GM19468 (cell line): ENCODE measurements around the gene ATOH8.

Experiments
- ATAC-seq: cut with Tn5 transposase; IDR thresholded peaks from one replicate; pipeline ENCODE4 v1.9.1; 2021; ENCODE audit warnings: mild to moderate bottlenecking, moderate library complexity, moderate number of reproducible peaks; ENCODE audit not compliant: unreplicated experiment; ENCODE audit errors: extremely low read depth

The ATOH8 gene

DNA sequence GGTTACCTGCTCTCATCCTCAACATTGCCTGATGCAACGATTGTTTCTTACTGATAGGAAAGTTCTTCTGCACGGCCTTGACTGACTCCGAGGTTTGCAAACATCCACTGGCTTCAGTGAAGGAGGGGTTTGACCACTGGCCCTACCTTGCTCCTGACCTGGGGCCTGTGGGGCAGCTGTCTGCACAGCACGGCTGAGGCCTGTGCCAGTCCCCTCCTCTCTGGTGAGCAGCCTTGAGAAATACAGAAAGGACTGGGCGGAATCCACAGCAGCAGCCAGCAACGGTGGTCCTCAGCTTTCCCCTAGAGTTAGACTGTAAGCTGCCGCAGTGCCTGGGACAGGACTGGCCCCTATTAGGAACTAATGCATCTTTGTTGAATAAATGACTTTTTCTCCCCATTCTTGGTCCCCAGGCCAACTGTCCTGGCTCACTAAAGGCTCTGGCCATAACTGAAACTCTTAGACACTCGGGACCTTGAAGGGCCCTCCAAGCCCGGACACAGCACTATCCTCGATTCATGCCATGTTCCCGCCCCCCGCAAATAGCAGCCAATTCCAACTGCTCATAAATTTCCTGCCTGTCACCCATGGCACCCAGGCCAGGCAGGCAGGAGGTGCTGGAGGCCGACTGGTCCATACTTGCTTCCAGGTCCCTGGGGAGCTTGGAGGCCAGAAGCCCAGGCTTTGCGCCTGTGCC lies 26.7 kb downstream of the ATOH8 start:
- ATAC-seq = no peak

DNA sequence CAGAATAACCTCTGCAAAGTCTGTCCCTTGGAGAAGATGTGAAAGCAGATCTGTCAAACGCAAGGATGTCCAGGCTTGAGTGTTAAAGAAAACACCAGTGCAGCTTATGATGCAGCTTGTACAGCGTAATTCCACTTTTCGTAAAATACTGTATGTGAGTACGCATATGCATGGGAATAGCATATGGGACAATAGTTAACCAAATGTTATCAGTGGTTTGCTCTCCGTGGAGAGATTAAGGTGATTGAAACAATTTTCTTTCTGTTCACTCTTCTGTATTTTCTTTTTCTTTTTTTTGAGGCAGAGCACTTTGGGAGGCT lies 27.2 kb downstream of the ATOH8 start:
- no peak for ATAC-seq

DNA sequence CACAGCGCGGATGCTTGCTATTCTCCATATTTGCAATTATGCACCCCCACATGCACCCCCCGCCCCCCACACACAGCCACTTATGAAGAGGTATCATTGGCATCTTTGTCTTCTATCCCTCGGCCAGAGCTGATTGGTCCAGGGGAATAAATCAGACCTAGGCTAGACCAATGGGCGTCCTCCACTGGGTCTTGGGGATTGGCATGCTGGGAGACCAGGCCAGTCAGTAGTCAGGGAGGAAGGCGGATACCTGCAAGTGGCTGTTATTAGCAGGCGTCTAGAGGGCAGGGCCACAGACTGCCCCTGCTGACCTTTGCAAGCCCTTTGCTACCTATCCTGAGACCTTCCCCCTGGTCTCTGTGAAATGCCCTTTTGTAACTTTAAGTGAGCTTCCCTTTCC lies 30.0 kb downstream of the ATOH8 start:
- no peak for ATAC-seq

DNA sequence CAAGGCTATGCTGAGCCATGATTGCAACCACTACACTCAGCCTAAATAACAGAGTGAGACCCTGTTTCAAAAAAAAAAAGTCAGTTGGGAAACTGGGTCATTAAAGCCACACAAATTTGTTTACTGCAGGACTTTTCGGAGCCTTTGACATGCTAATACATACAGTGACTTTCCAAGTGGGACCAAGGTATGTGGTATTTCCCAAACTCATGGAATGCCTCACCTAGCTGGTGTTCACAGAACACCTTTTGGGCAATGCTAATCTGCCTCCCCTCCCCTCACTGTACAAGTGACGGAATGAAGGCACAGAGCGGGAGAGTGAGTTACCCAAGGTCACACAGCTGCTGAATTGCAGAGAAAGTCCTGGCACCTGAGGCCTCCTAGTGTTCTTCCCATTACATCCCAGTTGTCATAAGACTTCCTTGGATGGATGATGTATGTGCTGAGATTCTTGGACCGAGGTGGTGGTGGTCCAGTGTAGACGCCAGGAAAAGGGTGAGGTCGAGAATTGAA lies 30.7 kb downstream of the ATOH8 start:
- no peak for ATAC-seq

GRCh38 chr2:85785027-85785822 lies 31.4 kb downstream of the ATOH8 start:
- ATAC-seq = no peak

DNA sequence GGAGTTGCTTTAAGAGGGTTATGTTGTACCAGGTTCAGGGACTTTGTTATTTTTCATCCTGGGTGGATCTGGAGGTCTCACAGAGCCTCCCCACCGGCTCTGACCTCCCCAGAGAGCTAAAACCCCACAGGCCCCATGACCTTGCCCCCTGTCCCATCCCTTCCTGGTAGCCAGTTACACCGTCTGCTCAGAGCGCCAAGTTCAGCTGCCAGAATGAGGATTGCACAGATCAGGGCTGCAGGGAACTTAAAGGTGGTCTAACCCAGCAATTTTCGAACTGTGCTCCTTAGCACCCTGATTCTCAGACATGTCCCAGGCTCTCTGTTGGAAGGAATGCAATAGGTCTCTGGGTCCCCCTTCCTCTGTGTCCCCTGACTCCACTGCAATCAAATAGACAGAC lies 32.1 kb downstream of the ATOH8 start:
- no peak for ATAC-seq

DNA sequence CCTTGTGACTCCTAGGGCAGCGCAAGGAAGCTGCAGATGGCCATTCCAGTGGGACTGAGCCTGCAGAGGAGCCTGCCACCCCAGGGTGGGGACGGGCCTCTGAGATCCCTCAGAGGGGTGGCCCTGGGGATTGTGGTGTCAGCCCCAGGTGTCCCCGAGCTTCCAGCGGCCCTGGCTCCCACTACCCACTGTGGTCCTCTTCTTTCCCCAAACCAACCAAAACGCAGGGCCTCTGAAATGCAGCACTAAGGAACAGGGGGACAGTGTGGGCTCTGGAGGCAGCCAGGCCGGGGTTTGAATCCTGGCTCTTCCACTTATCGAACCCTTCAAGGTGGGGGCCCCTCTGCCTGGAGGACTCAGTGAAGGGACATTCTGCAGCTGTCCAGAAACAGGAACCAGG lies 32.7 kb downstream of the ATOH8 start:
- no peak for ATAC-seq

- ATAC-seq = no peak
These were observed 33.1 kb downstream of the ATOH8 start for GRCh38 chr2:85786865-85787264.

- no peak for ATAC-seq
These were observed 33.6 kb downstream of the ATOH8 start for GRCh38 chr2:85787282-85787980.

GRCh38 chr2:85787981-85788340 lies 34.2 kb downstream of the ATOH8 start:
- no peak for ATAC-seq

DNA sequence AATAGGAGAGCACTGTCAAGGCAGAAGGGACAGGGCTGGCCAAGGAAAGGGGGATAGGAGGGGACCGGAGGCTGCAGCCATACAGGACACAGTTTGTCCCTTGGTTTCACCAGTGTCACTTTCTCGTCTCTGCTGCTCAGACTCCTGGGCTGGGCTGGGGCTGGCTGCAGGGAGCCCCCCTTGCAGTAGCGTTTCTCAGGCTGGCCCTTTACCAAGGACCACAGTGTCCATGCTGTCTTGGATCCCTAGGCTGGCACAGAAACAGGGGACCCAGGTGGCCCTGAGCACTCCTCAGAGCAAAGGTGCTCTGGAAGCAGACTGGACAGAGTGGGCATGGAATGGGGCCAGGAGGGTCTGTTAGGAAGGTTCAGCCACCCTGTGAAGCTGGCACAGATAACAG lies 34.8 kb downstream of the ATOH8 start:
- ATAC-seq = no peak

DNA sequence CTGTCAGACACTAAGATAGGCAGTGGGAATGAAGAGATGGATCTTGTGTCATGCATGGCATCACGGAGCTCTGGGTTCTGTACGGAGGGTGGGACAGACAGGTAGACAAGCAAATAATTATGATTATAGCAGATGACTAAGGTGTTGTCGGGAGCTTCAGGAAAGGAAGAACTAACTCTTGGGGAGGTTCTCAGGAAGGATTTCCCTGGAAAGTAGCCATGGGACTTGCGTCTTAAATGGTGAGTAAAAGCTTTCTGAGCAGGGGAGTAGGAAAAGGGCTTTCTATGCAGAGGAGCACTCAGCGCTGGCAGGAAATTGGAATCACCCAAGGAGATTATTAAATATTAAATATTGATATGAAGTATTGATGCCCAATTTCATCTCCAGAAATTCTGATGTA lies 35.5 kb downstream of the ATOH8 start:
- ATAC-seq = no peak

DNA sequence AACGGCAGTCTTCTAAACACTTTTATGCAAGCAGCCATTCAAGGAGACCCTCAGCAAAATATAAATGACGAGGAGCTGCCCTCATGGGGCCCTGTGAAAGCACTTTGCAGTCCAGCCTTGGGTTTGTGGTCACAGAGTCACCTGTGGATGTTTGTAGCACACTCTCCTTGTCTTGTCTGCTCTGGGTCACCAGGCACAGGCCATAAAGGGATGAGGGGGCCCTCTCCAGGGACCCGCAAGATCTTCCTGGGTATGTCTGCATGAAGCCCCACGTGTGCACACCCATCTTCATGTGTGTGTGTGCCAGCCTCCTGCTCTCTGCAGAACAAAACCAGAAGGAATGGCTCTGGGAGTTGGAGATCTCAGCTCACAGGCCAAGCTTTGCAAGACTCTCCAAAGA lies 36.2 kb downstream of the ATOH8 start:
- ATAC-seq = no peak

DNA sequence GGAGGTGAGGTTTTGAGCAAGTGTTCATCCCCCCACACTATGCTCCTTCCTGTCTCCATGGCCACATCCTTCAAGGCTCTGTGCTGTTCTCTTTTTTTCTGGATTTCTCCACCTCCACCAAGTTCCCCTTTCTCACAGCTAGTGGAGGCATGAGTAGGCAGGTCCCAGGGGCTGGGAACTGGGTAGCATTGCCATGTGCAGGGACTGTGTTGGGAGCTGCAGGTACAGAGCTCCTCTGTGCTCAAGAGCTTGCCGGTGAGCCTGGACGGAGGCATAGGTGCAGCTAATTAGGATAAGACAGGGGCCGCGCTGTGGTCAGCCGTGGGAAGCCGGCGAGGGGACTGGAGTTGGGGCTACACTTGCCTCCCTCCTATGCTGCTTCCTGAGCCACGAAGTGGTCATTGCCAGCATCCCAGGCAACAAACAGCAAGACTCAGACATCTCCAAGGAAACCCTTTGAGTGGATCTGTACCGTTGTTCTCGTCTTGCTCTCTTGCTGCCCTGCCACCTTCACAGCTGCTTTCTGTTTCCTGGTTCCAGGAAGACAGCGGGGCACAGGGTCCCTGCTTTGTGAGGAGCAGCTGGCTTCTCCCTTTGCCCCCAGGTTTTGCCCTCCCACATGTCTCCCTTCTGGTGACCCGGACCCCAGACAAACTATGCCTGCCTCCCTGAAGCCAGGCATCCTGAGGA lies 36.9 kb downstream of the ATOH8 start:
- ATAC-seq = no peak

DNA sequence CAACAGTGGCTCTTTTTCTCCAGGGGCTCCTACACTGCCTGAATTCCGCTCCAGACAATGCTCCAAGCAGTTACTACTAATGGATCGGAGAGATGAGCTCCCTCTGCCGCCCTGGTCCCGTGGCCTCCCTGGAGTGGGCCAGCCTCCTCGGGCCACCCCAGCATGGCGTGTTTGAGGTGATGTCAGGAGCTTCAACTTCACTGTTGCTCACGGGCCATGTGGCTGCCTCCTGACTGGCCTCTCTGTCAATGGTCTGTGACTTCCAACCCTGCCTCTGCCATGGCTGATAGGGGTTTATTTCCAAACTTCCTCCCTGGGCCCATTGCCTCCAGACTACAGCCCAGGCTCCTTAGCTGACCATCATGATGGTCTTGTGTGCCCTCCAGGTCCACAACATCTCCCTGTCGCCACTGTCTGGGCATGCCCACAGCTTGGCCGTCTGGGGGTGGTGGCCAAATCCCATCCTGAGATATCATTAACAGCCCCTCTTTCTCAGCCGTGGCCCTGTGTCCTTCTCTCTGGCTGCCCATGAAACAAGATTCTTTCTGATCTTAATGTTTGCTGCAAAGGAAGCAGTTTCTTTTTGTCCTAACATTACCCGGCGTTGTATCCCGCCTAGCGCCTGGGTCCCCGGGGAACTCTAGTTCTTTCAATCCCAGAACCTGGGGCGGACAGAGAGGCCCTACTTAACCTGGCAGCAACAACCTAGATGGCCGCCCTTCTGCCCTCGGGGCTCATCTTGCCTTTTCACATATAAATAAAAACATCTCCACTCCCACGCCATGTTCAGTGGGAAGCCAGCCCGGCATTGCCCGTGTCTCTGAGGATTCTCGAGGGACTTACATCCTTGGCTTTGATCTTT lies 38.1 kb downstream of the ATOH8 start:
- ATAC-seq = no peak

DNA sequence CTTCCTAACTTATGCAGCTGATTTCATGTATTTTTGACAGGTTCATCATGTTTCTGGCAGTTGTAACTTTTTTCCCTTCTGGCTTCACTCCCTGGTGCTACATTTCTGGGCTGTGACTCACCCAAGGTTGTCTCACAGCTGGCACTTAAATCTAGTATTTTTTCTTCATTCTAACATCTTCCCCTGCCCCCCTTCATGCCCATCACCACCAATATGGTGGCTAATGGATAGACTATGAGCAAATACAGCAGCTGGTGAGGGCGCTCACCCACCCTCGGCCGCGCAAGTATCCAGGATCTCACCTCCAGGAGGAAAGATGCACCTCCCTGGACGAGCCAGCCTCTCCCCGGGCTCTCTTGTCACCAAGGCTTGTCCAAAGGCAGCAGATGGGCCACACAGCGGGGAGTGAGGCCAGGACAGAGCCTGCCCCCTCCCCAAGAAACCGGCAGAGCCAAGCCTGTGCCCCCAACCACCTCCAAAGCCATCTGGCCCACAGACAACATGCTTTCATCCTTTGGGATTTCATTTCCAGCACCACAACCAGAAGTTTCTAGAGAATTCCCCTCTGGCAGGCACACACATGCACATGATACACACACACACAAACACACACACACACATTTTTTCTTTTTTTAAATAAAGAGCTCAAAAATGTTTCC lies 39.1 kb downstream of the ATOH8 start:
- ATAC-seq = no peak

- no peak for ATAC-seq
These were observed 39.8 kb downstream of the ATOH8 start for GRCh38 chr2:85793584-85793983.

DNA sequence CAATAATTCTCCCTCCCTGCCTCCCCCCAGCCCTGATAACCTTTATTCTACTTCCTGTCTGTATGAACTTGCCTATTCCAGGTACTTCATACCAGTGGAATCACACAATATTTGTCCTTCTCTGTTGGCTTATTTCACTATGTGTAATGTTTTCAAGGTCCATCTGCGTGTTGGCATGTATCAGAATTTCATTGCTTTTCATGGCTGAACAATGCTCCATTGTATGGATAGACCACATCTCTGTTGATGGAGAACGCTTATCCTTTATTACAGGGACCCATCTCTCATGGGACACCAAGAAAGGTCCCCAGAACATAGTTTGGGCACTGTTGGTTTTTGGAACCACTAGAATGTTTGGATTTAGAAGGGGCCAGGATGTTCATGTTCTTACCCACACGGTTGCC lies 40.2 kb downstream of the ATOH8 start:
- no peak for ATAC-seq

DNA sequence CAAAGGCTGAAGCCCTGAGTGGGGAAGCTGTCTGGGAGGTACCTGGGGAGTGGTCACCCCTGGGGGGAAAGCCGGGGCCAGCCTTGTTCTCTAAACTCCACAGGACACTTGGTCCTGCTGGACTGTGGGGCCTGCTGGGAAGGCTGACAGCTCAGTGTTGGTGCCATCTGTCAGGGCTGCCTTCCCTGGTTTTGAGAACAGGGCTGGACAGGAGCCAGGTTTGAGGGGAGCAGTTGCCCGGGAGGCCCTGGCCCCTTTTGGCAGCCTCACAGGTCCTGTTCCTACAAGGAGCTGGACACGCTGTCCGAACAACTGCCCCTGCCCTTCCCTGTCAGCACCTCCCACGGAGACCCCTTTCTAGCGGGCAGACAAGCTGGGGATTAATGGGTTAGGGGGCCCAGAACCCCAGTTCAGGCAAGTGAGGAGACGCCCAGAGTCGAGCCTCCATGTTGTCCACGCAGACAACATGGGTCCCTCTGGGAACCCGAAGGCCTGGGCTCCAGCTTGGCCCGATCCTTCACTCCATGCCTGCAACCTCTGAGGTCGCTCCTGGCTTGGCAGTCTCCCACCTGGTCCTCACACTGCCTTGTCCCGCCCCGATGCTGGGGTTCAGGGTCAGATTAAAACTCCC lies 40.8 kb downstream of the ATOH8 start:
- no peak for ATAC-seq
